GM10266 (cell line): ENCODE measurements around the gene ACP5.

Experiments used
- DNase-seq: peaks from one replicate; pipeline ENCODE4 v3.0.0; 2012; ENCODE audit errors: extremely low spot score
- TF ChIP-seq, protein P1 (sequence below): IDR thresholded peaks from 2 replicates; pipeline ENCODE4 v1.5.1; 2012; ENCODE audit warnings: mild to moderate bottlenecking, low read depth; ENCODE audit not compliant: control insufficient read depth, insufficient read depth; ENCODE audit errors: missing control alignments

The ACP5 gene

DNA sequence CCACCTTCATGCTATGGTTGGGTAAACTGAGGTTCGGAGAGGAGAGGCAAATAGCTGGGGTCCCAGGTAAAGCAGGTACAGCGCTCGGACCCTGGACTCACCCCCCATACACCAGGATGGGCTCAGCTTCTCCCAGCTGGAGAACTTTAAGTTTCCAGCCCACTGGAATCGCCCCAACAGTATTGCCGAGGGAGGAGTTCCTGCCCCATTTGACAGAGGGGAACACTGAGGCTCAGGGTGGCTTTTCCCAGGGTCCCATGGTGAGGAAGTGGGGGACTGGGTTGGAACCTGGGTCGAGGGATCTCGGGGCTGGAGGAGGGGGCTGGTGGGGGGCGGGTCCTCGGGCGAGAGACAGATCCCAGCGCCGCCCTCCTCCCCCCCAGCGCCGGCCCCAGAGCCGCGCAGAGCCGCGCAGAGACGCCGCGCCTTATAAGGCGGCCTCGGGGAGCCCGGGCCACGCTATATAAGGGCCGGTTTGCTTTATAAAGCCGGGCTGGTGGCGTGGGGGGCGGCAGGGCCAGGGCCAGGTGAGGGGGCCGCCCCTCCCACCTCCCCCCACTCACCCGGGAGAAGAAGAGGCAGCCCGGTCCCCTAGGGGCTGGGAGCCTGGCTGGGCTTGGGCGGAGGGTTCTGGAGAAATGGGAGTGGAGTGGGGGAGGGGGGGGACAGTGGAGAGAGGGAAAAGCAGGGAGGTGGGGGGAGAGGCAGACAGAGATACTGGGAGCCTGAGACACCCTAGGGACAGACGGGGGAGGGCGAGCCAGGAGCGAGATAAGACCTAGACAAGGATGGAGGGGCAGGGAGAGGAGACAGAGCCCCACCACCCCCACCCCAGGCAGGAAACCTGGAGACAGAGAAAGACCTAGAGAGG, 37.7 kb downstream of the ACP5 start:
- TF ChIP-seq, protein P1, sequence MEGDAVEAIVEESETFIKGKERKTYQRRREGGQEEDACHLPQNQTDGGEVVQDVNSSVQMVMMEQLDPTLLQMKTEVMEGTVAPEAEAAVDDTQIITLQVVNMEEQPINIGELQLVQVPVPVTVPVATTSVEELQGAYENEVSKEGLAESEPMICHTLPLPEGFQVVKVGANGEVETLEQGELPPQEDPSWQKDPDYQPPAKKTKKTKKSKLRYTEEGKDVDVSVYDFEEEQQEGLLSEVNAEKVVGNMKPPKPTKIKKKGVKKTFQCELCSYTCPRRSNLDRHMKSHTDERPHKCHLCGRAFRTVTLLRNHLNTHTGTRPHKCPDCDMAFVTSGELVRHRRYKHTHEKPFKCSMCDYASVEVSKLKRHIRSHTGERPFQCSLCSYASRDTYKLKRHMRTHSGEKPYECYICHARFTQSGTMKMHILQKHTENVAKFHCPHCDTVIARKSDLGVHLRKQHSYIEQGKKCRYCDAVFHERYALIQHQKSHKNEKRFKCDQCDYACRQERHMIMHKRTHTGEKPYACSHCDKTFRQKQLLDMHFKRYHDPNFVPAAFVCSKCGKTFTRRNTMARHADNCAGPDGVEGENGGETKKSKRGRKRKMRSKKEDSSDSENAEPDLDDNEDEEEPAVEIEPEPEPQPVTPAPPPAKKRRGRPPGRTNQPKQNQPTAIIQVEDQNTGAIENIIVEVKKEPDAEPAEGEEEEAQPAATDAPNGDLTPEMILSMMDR: no peak
- peak; percentile 54 for DNase-seq

DNA sequence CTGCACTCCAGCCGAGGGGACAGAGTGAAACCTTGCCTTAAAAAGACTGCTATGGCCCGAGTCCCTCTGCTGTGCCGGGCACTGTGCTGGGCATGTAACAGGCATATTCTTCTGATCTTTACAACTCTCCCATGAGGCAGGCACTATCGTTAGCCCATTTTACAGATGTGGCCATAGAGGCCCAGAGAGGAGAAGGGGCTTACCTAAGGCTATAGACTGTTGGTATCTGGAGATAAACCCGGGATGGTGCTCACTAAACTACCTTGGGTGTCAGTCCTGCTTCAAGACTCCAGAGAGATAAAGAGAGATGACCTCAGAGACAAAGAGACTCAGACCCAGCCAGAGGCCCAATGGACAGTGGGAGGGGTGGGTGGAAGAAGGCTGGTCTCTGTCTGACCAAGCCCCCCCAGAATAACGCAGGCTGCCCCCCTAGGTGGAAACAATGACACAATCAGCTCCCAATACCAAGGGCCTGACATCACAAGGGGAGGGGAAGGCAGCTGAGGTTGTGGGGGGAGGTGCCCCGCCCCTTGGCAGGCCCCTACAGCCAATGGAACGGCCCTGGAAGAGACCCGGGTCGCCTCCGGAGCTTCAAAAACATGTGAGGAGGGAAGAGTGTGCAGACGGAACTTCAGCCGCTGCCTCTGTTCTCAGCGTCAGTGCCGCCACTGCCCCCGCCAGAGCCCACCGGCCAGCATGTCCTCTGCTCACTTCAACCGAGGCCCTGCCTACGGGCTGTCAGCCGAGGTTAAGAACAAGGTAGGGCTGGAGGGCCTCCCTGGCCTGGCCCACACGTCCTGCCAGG, 39.0 kb downstream of the ACP5 start, which contains the start of gene CNN1:
TSS of gene CNN1 (plus strand) at position 620 of the 805 bp plus-strand sequence. CDS start at position 697, 77 bp downstream.
- peak; percentile 59 for DNase-seq
- TF ChIP-seq, protein P1: no peak

DNA sequence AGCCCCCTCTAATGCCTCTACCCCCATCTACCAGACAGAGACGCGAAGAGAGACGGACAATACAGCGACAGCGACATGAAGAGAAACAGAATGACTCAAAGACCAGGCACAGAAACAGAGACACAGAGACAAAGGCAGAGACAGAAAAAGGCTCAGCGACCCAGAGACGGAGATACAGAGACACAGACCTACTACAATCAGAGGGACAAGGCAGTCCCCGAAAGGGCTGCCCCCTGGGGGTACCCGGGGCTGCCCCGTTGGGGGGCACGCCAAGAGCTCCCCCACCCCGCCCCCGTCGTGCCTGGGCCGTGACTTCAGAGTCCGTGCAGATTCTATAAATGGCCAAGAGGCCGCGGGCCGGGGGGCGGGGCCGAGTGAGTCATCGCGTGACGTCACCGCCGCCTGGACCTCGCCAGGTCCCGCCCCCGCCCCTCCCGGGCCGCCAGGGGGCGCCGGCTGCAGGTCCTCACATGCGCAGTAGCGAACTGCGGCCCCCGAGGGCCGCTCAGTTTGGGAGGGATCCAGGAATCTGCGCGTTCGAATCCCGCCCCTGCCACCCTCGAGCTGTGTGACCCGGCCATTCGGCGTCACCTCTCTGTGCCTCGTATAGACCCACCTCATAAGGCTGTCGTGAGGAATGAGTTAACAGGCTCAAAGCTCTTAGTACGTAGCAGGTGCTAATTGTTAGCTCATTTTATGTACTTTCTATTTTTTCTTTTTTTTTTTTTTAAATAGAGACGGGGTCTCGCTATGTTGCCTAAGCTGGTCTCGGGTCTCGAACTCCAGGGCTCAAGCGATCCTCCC, 41.5 kb downstream of the ACP5 start:
- DNase-seq: peak; percentile 97
- TF ChIP-seq, protein P1: peak; percentile 89

DNA sequence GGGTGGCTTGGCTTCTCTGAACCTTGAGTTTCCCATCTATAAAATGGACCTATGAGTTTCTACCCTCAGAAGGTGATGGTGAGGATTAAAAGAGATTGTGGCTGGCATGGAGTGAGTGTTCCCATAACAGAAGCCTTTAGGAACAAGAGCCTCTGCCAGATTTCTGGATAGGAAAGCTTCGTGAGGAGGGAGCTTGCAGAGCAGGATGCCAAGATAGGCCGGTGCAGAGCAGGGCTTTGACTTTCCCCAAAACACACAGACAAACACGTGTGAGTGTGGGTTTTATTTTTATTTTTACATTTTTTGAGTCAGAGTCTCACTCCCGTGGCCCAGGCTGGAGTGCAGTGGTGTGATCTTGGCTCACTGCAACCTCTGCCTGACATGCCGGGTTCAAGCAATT, 42.5 kb downstream of the ACP5 start:
- DNase-seq: no peak
- TF ChIP-seq, protein P1: no peak

DNA sequence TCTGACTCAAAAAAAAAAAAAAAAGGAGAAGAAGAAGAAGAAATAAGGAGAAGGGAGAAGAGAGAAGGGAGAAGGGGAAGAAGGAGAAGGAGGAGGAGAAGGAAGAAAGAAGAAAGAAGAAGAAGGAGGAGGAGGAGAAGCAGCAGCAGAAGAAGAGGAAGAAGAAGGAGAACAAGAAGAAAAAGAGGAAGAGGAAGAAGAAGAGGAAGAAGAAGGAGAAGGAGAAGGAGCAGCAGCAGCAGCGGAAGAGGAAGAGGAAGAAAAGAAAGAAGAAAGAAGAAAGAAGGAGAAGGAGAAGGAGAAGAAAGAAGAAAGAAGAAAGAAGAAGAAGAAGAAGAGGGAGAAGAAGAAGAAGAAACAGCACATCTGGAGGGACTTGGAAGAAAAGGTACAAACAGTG, 42.9 kb downstream of the ACP5 start:
- DNase-seq: no peak
- TF ChIP-seq, protein P1: no peak

DNA sequence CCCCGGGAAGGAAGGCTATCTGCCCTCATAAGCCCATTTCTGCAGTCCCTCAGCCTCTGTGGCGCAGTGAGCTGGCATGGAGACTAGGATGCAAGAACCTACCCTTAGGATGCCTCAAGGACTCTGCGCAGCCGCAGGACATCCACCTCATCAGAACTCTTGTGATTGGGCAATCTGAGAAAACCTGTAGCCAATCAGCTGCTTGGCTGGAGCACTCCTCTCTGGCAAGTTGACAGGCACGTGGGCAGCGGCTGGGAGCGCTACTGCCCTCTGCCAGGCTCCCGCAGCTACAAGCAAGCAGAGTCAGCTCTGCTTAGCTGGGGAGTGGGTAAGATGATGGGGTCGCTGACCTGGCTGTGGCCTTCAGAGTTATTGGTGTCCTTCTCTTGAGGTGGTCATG, 47.0 kb downstream of the ACP5 start:
- TF ChIP-seq, protein P1: no peak
- peak; percentile 34 for DNase-seq
